Measurements from ENCODE around the gene CTCFL.
"Not testable (repeated sequence)": the region's sequence is repeated elsewhere in the genome, so short reads cannot be mapped to it uniquely, and the experiment has no call there.

CTCFL gene

DNA sequence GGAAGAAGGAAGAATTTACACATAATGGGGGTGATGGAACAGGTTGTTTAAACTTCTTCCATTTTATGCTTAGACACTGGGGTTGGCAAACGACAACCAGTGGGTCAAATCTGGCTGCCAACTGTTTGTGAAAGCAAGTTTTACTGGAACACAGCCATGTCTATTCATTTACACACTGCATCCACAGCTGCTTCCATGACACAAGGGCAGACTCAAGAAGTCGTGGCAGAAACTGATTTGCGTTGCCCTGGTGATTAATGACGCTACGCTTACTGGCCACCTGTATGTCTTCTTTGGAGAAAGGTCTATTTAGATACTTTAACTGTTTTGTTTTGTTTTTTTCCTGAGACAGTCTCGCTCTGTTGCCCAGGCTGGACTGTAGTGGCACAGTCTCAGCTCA lies 19.0 kb downstream of the CTCFL start:
- FAIRE-seq = no peak

DNA sequence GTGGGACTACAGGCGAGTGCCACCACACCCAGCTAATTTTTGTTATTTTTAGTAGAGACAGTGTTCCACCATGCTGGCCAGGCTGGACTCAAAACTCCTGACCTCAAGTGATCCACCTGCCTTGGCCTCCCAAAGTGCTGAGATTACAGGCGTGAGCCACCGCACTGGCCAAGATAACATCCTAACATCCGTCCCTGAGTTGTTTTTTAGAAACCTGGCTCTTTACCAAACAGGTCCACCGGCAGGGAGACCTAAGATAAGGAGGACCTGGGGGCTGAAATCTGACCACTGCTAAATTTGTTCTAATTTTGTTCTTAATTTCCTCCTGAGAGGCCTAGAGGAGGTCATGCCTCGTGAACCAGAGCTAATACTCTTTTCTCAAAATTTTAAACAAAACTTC lies 20.5 kb downstream of the CTCFL start:
- no peak for FAIRE-seq

DNA sequence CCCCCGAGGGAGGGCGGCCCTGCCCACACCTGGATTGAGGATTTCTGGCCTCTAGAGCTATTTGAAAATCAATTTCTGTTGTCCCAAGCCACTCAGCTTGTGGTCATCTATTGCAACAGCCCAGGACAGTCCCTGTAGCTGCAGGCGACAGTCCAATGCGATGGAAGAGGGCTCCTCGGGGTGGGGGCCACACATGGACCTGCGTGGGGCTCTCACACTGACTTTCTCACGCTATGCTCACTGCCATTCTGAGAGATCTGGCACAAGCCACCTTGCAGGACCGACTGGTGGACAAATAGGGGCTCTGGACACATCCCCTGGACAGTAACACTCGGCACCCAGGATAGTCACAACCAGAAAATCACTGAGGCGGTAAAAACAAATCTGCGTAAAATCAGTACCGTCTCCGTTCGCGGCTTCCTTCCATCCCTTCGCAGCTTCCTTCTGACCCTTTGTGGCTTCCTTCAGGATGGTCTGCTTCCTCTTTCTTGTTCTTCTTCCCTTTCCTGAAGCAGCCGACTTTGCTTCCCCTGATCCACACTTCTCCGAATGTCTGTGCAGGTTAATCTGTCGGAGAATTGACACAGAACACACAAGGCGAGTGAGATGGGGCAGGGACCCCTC lies 21.8 kb downstream of the CTCFL start:
- FAIRE-seq = no peak

DNA sequence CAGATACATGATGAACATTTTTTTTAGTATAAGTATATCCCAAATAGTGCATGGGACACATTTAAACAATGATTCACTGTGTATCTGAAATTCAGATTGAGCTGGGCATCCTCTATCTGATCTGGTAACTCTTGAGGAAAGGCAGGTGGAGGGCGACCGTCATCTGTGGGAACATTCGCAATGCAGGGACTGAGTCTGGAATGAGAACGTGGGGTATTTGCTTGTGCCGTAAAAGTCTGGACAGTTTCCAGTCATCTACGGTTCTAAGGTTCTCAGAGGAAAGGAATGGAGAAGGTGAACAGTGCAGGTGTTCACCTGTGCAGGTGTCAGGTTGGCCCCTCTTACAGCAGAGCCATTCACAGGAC lies 22.6 kb downstream of the CTCFL start:
- FAIRE-seq = no peak

DNA sequence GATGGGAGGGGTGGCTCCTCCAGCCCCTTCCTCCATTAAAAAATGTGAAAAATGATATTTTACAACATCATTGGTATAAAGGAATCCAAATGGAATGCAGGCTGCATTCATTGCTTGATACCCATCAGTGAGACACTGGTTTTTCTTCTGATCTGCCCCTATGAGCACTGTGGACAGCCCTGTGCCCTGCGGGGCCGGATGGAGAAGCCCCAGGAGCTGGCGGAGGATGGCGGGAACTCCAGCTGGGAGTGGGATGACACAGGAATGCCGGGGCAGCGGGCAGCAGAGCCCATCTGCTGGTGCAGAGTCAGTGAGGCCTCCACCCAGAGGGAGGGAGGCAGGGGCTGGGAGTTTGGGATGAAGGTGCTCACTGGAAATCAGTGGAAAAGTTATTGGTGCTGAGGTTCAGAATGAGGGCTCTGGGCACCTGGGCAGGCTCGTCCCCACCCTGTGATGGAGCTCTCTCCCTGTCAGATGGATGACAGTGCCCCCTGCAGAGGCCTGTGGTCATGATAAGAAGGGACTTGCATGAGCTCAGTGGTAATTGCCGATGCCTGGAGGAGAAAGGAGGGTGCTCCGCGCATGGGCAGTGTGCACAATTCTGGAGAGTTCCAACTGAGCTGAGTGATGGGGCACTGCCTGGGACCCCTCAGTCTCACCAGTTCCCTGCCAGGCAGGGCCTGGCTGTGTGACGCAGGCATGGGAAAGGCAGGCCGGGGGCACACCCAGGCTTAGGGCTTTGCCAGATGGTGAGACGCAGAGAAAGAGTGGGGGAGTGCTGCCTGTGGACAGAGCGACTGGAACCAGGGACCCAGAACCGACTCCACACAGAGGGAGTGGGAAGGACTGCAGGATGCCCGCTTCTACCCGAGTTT lies 23.2 kb downstream of the CTCFL start:
- FAIRE-seq = no peak

DNA sequence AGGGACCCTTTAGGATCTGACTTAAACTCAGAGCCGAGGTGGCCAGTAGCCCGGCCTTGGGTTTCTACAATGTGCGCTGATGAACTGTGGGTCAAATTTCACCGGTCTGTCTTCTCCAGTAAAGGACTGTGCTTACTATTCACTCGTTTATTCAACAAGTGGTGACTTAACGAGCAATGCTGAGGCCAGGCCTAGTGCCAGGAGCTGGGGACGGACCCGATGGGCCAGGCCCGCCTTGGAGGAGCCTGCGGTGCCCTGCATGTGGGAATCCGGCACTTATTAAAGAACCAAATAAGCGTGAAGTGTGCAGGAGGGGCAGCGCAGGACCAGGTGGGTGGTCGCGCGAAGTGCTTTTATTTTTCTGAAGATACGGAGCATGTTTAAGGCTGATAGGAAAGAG lies 24.0 kb downstream of the CTCFL start:
- FAIRE-seq = no peak

DNA sequence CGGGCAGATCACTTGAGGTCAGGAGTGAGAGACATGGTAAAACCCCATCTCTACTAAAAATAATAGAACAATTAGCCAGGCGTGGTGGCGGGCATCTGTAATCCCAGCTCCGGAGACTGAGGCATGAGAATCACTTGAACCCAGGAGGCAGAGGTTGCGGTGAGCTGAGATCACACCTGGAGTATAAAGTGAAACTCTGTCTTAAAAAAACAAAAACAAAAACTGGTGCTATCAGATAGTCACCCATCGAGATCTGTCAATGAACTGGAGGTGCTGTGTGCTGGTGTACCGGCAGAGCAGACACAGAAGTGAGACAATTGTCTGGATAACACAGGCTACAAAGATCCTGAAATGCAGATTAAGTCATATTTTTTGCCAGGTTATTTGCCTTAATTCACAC lies 24.7 kb downstream of the CTCFL start:
- no peak for FAIRE-seq

DNA sequence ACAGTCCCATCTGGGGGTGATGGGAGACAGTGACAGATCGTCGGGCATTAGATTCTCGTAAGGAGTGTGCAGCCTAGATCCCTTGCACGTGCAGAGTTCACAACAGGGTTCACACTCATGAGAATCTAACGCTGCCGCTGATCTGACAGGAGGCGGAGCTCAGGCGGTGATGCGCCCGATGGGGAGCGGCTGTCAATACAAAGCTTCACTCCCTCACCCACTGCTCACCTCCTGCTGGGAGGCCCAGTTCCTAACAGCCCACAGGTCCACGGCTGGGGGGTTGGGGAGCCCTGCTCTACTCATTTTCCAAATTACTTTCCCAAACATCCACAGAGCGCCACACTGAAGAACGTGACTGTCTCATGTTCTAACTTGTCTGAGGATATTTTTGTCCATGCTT lies 25.3 kb downstream of the CTCFL start:
- FAIRE-seq = no peak

DNA sequence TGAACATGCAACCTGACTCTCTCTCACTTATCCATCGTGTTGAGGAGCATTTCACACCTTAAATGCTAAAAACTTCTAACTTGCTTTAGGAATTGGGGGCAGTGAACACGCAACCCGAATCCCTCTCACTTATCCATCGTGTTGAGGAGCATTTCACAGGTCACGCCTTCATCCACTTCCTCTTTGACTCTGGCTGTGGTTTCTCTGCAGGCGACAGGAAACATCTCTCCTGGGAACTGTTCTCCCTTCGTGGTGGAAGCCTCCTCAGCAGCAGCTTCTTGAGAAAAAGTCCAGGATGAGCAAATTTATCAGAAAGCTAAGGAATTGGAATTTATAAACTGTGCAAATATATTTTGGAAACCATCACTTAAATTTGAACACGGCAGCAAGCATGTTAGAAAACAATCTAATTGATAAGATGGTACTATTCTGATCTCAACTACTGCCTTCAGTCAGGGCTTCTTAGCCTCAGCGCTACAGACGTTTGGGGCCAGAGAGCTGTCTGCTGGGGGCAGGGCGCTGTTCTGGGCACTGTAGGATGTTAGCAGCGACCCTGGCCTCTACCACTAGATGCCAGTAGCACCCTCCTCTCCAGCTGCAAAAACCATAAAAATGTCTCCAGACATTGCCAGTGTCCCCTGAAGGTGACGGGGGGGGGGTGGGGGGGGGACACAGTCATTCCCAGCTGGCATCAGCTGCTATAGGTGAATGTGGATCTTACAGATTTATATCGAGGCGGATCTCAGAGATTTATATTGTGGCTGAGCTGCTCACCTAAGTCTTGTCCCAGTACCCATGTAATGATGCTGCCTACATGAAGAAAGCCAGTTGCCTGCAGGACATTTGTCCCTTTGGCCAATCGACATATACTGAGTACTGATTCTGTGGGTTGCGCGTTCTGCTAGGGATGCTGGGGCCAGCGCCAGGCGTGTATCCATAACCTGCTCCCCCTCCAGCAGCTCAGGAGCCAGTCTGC lies 26.2 kb downstream of the CTCFL start:
- FAIRE-seq = no peak

DNA sequence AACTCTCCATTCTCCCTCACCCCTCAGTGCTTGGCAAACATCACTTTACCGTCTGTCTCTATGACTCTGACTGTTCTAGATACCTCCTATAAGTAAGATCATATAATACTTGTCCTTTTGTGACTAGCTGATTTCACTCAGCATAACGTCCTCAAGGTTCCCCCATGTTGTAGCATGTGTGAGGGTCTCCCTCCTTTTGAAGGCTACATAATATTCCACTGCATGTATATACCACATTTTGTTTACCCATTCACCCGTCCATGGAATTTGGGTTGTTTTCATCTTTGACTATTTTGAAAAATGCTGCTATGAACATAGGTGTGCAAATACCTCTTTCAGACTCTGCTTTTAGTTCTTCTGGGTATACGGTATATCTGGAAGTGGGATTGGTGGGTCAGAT lies 28.3 kb downstream of the CTCFL start:
- FAIRE-seq = no peak

DNA sequence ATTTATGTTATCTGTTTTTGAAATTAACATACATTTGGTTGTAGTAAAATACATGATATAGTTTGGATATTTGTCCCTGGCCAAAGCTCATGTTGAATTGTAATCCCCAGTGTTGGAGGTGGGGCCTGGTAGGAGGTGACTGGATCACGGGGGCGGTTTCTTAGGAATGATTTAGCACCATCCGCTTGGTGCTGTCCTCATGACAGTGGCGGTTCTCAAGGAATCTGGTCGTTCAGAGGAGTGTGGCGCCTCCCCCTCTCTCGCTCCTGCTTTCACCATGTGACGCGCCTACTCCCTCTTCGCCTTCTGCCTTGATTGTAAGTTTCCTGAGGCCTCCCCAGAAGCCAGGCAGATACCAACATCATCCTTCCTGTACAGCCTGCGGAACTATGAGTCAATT lies 29.0 kb downstream of the CTCFL start:
- no peak for FAIRE-seq

DNA sequence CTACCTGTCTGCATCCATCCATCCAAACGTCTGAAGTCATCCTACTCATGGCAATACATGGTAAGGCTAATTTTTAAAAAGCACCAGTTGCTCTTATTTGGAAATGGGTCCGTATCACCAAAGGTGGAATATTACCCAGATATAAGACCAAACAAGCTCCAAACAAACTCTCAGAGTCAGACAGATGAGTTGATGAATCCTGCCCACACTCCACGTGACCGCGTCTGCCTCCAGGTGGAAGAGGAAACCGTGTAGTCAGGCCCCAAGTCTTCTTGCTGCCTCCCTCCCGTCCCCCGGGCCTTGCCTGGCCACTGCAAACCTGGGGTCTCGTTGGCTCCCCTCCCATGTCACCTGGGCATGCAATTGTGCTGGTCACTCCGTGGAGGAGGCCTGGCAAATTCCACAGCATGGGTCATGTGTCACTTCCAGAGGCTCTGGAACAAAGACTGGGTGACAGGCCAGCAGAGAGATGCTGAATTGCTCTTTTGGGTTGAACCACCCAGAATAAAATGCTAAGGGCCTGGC lies 31.8 kb downstream of the CTCFL start:
- no peak for FAIRE-seq

DNA sequence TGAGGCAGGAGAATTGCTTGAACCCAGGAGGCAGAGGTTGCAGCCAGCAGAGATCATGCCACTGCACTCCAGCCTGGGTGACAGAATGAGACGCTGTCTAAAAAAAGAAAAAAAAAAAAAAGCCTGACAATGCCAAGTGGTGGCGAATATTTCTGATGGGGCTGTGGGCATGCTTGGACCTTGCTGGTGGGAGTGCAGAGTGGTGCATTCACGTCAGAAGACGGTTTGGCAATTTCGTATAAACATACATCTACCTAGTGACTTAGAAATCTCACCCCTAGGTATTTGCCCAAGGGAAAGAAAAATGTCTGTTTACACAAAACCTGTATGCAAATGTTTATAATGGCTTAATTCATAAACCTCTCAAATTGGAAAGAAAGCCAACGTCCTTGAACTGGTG lies 33.6 kb downstream of the CTCFL start:
- no peak for FAIRE-seq

DNA sequence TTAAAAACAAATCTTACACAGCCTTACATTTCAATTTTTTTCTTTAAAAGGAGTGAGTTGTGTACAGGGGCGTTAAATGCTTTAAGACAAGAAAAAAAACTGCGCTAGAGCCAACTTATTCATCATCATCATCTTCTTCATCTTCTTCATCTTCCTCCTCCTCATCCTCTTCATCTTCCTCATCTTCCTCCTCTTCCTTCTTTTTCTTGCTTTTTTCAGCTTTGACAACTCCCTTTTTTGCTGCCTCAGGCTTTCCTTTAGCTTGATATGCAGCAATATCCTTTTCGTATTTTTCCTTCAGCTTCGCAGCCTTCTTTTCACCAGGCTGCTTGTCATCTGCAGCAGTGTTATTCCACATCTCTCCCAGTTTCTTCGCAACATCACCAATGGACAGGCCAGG lies 36.7 kb downstream of the CTCFL start:
- not testable (repeated sequence) for FAIRE-seq

DNA sequence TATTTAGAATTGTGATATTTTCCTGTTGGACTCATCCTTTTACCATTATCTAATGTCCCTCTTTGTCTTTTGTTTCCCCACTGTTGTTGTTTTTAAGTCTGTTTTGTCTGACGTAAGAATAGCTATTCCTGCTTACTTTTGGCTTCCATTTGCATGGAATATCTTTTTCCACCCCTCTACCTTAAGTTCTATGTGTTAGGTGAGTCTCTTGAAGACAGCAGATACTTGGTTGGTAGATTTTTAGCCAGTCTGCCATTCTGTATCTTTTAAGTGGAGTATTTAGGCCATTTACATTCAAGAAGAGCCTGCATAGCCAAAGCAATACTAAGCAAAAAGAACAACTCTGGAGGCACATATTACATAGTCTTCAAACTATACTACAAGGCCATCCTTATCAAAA lies 39.2 kb downstream of the CTCFL start:
- no peak for FAIRE-seq

DNA sequence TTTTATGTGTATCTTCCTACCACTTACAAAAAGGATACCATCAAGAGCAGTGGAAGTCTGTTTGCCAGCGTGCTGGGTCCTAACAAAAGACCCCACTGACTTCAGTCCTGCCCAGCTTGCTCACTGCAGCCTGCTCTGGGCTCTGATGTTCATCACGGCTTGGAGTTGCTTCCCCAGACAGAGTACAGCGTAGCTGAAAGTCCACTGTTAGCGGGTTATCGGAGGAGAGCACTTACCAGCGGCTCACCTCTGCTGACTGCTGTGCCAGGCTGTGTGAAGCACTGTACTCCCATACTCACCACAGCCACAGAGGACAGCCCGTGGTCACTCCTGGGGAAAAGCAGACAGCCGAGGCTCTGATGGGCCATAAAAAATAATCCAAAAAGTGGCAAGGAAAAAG lies 40.2 kb downstream of the CTCFL start:
- FAIRE-seq = no peak

DNA sequence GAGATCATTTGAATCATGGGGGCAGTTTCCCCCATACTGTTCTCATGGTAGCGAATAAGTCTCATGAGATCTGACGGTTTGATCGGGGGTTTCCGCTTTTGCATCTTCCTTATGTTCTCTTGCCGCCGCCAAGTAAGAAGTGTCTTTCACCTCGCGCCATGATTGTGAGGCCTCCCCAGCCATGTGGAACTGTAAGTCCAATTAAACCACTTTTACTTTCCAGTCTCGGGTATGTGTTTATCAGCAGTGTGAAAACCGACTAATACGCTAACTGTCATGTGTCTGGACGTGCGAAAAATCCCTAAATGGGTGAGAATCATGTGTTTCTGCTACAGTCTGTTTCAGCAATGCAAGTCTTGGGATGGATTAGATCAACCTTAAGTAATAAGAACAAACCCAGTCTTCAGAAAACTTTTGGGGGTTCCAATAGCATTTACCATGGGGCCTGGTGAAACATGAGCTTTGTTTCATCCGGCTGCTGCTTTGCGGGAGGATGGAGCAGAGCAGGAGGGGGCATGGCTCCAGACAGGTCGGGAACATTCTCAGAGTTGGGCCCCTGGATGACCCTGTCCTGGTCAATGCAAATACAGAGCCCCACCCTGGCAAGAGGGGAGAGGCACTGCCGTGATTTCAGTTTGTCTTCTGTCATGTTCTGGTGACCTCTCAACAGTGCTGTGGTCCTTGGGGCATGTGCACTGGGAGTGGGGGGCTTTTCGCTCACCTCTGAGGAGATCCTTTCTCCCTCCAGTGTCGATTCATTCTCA lies 41.5 kb downstream of the CTCFL start:
- no peak for FAIRE-seq

DNA sequence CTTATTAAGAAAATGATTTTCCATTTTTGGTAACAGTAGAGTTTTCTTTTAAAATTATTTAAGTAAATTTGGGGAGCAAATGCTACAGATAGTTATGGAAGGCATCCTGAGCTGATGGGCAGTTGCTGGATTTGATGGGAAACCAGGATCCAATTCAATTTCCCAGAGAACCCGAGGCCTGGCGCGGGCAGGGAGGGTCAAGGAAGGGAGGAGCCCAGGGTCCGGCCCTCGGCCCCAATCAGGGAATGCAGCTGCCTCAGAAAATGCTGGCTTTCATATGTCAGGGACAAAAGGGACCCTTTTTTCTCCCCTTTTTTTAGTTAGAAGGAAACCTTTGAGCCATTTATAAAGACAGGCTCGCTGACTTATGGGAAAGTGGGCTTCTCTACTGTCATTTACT lies 42.1 kb downstream of the CTCFL start:
- no peak for FAIRE-seq

DNA sequence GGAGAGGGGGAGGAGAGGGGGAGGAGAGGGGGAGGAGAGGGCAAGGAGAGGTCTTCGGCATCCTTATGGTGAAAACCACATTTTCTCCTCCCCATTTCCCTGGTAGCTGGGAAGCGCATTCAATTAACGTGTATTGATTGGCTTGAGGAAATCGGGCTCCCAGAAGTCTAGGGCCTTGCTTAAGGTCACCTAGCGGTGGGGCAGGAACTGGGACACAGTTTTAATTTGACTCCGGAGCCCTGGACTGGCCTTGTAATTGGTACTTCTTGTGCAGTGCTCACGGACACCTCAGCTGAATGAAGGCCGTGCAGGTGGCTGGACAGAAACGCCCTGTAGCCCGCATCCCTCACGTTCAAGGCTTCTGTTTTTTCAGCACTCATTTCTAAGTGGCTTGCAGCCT lies 42.8 kb downstream of the CTCFL start:
- no peak for FAIRE-seq

DNA sequence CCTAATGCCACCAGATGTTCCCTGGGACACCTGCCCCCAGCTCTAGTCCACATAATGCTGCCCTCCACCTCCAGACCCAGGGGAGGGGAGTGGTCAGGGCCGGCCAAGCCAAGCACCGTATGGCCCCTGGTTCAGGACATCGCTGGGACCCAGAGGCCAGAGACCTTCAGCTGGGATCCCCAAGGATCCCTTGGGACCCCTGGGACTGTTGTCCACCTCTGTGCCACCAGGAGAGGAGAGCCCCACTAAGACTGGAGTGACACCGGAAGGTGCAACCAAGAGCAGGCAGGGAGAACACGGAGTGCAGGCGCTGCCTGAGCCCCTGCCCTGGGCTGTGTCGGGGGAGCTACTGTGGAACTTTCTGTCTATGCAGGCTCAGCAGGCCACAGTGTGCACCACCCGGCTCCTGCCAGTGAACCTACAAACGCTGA lies 43.6 kb downstream of the CTCFL start:
- no peak for FAIRE-seq

DNA sequence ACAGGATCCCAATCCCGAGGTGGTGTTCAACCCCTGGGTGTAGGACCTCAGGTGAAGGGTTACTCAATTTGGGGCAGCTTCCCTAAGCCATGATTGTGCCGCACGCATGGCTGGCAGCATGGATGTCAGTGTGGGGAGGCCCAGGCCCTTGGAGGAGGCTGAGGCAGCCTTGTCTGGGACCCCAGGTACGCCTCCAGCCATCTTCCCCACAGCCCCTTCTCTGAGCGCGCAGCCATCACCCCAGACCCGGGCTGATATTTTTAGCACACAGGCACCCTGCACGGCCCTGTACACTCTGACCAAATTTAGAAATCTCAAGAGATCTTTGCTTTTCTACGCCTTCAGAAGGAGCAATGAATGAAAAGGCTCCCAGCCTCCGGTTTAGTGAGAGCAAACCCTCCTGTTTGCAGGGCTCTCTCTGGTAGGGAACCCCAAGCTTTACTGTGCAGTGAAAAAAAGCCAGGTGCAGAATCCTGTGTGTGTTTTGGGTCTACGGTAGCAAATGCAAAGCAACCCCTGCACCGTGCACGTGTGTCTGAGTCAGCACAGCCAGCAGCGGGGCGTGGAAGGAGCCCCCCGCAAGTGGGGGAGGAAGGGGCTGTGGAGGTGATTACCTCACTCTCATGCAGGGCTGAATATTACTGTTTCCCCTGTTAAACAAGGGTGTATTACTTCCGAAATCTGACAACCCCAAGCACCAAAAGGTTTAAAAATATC lies 44.3 kb downstream of the CTCFL start:
- FAIRE-seq = no peak

DNA sequence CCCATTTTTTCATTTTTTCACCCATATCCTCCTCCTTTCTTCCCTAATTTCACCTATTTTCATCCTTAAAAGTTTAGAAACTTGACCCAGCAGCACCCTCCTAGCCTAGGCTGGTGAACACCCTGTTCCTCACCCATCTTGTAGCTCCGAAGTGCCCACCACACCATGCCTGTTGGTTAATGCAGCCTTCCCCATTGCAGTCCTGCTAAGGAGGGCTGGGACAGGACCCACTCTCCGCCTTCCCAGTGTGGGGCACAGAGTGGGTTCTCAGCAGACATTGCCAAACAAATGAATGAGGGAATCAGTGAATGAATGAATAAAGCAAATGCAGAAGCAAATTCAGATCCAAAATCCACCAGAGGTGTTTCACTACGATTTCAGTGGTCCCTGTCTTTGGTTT lies 45.7 kb downstream of the CTCFL start:
- FAIRE-seq = no peak

All from islet of Langerhans (tissue), 1 donor.